NT2/D1 (cell line): ENCODE data around the gene PLCB4.

Source experiments
- YY1 ChIP-seq: IDR thresholded peaks from 2 replicates; pipeline ENCODE4 v1.6.1; 2011; ENCODE audit not compliant: insufficient read length, insufficient read depth
- ZNF274 ChIP-seq: IDR thresholded peaks from 2 replicates; pipeline ENCODE4 v1.6.1; 2011; ENCODE audit warnings: mild to moderate bottlenecking, low read depth, low read length

- TF ChIP-seq YY1 (no peak), ZNF274 (no peak)
These were observed 424.9 kb downstream of the PLCB4 start for GRCh38 chr20:9493803-9494202.
